IPS-11a (cell line): ENCODE measurements around the gene TMEM161A.
"Not testable (repeated sequence)": the region's sequence is repeated elsewhere in the genome, so short reads cannot be mapped to it uniquely, and the experiment has no call there.

ENCODE experiments used
- H3K4me3 ChIP-seq: one replicate; pipeline ENCODE4 v1.5.1; 2013; ENCODE audit warnings: low read depth, low read length, control low read depth

The TMEM161A gene

DNA sequence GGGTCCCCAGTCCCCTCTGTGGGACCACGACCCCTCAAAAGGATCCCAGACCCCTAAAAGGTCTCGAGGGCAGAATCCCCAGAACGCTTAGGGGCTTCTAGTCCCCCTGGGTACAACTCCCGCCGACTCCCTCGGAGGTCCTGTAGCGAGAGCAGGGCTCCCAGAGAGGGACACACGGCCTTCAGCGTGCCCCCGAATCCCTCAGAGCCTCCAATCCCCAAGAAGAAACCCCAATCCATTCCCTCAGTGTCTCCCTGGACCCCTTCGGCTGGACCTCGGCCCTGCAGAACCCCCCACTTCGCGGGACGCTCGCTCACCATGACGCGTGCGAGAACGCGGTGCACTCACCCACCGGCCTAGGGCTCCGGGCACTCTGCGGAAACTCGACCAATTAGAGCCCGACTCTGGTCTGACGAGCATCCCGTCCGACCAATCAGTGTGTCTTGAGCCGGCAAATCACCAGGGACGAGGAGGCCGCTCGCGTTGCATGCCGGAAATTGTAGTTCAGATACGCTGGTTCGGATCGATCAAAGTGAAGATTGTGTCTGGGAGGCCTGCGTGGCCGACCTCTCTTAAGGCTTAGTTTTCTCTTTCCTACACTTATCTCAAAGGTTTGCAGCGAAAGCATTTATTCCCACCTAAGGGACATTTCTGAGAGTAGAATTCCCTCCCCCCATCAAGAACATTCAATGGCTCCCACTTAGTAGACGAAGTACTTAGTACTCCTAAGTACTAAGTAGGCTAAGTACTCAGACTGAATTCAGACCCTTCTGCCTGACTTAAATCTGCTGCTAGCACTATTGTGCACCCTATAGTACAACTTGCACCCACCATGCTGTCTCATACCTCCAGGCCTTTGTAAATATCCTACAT is at the start of gene TMEM161A:
Gene TMEM161A, minus strand, starts transcription at position 370 of the 873 bp plus-strand sequence. Its CDS starts 50 bp downstream, at position 320.
- peak within 1 kb of the TSS; percentile 84 for H3K4me3 ChIP-seq

DNA sequence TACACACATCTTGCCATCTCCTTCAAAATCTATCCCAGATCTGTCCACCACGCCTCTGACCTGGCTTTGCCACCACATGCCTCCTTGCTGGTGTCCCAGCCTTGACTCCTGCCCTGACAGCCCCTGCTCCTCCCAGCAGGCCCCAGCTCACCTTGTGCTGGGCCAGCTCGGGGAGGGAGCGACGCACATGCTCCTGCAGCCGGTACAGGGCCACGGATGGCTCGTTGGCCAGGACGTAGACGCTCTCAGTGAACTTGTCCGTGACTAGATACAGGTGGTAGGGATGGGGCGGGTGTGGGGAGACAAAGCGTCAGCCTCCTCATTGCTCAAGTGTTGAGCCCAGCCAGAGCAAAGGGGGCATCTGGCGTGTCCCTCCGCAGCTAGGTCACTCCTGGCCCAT is 48.5 kb upstream of the TMEM161A start:
- no peak overlapping the region for H3K4me3 ChIP-seq

DNA sequence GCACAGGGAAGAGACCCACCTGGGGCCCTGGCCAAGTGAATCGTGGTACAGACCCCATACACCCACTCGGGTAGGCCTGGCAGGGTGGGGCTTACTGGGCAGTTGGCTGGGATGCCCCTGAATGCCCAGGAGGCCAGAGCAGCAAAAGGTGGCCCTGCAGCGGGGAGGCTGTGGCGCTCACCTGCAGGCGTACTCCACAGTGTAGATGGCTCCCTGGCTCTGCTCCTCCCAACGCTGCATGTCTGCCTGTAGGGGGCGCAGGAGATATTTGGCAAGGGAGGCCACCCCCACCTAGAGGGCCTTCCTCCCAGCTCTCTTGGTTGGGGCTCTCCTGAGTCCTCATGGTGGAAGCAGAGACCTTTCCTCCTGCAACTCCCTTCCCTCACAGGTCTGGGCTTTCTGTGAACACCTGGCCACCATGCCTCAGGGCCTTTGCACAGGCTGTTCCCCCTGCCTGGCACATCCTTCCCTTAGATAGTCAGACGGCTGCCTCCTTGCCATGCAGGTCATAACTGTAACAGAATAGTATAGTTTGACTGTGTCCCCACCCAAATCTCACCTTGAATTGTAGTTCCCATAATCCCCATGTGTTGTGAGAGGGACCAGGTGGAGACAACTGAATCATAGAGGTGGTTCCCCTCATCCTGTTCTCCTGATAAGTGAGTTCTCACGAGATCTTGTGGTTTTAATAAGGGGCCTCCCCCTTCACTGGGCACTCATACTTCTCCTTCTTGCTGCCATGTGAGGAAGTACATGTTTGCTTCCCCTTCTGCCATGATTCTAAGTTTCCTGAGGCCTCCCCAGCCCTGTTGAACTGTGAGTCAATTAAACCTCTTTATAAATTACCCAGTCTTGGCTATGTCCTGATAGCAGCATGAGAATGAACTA is 47.8 kb upstream of the TMEM161A start:
- no peak overlapping the region for H3K4me3 ChIP-seq

DNA sequence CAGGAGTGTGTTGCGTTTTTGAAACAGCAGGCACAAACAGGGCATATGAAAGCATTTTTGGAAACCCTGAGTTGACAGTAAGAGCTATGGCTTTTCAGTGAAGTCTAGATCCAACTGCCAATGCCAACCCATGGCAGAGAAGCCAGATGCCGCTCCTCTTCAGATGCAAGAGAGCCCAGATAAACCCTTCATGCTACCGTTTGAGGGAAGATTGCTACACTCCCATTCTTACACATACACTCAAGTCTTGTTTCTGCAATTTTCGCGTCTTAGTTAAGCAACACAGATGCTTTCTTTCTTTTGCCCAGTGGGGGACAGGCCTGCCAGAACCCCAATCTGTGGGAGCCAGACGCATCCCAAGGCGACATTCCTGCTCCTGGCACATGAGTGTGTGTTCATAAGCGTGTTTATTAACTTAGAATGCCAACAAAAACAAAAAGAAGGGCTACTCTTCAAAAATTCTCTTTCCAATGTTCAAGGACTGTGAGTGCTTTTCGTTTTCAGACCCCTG is 43.3 kb upstream of the TMEM161A start:
- no peak overlapping the region for H3K4me3 ChIP-seq

DNA sequence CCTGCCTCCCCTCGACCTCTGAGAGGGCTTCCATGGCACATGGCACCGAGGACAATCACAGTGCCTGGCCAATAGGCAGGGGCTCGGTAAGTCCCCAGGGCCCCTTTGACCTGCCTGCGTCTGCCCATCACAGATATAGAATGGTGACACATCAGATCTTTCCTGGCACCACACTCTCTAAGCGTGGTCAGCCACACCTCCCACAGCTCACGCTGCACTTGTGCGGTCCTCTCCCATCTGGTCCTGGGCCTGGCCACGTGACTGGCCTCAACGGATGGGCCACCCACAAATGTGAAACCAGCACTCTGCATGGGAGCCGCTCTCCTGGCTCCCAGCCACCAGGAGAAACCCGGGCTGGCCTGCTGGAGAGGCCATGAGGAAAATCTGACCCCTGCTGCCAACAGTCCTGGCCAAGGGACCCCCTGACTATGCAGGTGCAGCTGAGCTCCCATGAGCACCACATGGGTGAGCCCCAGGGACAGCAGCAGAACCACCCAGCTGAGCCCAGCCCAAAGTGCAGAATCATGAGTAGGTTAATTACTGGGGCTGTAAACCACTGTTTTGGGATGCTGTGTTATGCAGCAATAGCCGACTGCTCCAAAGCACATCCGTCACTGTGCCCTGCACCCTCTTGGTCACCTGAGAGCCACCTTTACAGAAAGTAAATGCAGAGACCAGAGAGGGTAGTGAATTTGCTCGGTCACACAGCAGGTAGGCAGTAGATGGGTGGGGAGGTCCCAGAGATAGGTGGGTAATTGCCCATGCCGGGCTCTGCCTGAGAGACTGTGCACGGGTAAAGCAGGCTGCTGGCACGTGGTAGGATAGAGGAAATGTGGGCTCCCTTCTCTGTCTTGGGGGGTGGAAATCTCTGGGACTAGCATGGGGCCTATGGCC is 41.5 kb upstream of the TMEM161A start:
- H3K4me3 ChIP-seq = no peak overlapping the region

DNA sequence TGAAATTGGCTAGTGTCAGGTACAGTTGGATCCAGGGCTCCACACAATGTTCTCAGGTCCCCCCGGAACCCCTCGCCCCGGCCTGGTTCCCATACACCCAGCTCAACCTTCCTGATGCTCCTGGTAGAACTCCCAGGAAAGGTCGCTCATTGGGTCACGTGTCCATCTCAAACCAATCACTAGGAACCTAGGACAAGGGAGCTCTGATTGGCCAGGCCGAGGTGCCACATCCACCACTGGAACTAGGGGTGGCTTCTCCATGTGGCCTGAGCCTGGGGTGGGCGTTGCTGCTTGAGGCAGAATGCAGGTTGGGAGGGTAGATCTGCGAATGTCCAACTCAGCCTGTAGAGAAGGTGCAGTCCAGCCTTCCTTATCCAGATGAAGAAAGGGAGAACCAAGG is 38.7 kb upstream of the TMEM161A start:
- H3K4me3 ChIP-seq = no peak overlapping the region

DNA sequence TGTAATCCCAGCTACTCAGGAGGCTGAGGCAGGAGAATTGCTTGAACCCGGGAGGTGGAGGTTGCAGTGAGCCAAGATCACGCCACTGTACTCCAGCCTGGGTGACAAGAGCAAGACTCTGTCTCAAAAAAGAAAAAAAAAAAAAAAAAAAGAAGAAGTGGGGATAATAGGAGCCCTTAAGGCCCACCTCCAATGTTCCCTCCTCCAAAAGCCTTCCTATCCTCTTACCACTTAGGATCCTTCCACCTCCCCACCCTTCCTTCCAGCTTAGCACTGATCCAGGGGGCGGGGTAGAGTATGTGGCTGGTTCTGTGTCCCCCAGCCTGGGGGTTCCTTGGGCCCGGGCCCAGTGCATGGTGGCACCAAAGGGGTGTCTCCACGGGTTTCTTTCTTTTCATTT is 35.0 kb upstream of the TMEM161A start:
- H3K4me3 ChIP-seq = not testable (repeated sequence)

DNA sequence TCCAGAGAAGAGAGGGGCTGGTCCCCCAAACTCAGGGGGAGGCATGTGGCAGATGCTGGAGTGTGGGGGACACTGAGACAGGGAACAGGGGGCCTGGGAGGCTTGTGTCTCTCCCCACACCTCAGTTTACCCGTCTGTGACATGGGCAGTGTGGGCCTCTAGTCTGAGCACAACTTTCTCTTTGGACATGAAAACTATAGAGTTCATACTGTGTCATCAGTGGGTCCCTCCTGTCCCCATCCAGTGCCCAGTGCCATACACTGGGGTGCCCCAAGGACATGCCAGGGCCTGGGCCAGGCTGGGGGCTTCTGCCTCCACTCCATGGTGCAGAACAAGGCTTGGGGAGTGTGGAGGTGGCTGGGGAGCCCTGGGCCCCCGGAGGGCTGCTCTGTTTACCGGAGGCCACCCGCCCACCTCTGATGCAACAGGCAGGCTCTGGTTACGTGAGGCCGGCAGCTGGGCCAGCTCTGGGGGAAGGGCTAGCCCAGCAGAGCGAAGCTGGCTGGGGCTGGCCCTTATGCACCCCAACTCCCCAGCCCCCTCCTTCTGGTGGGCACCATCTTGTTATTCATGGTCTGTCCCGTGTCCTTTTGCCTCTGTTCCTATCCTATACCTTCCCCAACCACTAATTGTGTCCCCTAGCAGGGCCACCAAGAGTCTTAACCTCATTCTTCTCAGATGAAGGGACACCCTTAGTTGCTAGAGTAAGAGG is 33.7 kb upstream of the TMEM161A start:
- no peak overlapping the region for H3K4me3 ChIP-seq

DNA sequence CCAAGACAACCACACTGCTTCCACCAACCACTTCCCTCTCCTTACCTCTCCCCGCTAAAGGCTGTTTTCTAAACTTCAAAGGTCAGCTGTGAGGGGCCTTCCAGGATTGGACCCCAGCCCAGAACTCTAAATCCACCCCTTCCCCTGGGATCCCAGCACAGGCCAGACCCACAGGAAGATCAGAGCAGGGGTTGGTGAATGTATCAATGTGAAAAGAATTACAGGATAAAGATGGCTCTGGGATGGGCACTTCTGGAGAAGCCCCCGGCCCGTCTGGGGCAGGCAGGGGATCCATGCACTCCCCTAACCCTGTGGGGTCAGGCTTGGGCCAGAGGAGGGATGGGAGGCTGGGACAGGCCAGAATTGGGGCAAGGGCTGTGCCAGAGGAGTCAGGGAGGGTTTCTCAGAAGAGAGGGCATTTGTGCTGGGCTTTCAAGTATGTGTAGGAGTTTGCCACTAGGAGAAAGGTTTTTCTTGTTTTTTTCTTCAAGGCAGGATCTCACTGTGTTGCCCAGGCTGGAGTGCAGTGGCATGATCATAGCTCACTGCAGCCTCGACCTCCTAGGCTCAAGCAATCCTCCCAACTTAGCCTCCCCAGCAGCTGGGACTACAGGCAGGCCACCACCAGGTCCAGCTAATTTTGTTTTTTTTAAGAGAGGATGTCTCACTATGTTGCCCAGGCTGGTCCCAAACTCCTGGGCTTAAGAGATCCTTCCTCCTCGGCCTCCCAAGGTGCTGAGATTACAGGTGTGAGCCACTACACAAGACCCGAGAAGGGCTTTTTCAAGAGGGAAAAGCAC is 32.8 kb upstream of the TMEM161A start:
- H3K4me3 ChIP-seq = no peak overlapping the region

DNA sequence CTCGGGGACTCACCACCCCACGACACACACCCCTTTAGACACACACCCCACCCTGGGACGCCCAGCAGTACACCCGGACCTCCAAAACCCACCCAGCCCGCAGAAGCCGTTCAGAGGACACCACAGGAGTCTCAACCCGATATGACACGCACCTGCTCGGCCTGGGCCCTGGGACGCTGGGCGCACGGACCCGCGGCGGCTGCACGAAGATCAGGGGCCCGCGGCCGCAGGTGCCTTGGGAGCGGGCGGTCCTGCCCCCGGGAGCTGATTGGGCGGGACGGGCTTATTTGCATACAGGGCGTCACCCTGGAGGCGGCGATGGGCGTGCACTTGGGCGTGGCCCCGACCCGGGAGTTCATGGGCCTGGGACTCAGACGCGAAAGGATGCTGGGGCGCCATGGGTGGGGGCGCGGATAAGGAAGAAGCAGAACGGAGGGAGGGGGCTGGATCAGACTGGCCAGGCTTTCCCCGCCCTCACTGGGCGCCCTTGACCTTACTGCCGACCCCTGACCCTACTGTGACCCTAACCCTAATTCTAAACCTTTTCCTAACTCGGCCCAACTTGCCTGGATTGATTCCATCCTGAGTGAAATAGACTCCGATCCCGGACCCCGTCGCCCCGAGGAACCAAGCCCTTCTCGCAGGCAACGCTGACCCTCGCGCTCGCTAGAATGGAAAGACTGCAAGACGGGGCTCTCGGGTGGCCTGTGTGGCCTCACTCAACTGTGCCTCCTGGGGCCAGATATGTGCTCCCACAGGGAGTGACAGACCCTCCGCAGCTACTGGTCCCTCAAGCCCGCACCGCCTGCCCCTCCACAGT is 32.0 kb upstream of the TMEM161A start, which contains the start of gene MEF2B:
Gene MEF2B, minus strand, starts transcription at position 211 of the 820 bp plus-strand sequence. CDS start 19,528 bp downstream, outside the sequence.
- peak within 1 kb of the TSS; percentile 22 for H3K4me3 ChIP-seq

DNA sequence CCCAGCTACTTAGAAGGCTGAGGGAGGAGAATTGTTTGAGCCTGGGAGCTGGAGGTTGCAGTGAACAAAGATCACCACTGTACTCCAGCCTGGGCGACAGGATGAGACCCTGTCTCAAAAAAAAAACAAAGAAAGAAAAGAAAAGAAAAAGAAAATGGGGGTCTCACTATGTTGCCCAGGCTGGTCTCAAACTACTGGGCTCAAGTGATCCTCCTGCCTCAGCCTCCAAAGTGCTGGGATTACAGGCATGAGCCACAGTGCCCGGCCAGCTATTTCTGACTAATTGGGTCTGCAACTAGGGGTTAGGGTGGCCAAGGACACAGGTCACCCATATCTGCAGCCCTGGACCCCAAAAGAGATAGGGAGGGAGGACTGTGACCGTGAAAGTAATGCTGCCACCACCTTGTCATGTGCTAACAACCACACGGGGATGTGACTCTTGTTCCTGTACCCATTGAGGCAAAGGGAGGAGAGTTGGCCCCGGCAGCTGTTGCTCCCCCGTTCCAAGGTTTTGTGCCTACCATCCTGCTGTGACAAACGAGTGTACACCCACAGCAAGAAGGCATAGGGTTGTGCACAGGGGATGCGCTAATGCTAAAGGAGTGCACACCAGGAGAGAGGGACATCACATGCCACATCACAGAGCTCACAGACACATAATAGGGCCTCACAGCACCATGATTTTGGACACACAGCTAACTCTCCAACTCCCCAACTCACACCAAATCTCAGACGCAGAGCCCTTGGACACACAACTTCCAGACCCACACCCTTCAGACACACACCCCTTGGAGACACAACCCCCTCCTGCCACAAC is 31.2 kb upstream of the TMEM161A start:
- H3K4me3 ChIP-seq = peak overlapping the region; percentile 22

DNA sequence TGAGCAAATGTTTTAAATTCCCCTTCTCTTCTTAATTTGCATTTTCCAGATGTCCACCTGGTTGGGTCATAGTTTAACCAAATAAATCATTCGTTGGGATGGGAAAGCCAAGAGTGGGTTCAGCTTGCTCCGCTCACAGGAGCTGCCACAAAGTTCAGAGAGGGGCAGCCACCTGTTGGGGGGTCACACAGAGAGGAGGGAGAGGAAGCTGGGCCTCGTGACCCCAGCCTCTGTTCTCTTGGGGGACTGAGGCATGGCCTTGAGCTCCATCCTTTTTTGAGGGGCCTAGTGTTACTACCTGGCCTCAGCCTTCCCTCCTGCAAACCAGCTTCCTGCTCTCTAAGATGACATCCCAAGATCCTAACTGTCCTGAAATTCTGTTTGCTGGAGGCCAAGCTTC is 29.3 kb upstream of the TMEM161A start:
- no peak overlapping the region for H3K4me3 ChIP-seq

DNA sequence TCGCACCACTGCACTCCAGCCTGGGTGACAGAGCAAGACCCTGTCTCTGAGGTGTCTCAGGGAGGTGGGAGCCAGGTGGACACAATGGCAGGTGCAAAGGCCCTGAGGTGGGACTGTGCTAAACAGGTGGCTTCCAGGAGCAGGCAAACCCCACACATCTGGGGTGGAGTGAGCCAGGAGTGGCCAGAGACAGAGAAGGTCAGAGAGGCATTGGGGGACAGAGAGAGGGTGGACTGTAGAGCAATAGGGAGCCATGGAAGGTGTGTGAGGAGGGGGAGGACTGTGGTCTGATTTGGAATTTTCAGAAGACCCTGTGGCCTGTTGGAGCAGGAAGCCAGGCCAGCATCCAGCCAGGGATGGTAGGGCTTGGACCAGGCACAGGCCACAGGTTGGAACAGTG is 27.1 kb upstream of the TMEM161A start:
- H3K4me3 ChIP-seq = no peak overlapping the region

DNA sequence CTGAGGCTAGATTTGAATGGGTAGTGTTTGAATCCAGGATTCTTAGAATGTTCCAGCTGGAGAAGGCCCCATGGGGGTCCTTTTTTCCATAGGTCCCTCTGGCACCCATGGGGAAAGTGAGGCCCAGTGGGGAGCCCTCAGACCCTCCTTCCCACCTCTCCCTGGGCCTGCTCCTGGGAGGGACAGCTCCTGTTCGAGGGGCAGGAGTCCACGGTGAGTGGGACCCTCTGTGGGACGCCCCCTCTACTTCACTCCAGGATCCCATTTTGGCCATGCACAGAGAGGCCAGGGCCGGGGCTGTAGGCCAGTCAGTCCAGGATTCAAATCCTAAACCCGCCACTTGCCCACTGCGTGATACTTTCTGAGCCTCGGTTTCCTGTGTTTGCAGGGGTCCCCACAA is 24.2 kb upstream of the TMEM161A start:
- H3K4me3 ChIP-seq = no peak overlapping the region

DNA sequence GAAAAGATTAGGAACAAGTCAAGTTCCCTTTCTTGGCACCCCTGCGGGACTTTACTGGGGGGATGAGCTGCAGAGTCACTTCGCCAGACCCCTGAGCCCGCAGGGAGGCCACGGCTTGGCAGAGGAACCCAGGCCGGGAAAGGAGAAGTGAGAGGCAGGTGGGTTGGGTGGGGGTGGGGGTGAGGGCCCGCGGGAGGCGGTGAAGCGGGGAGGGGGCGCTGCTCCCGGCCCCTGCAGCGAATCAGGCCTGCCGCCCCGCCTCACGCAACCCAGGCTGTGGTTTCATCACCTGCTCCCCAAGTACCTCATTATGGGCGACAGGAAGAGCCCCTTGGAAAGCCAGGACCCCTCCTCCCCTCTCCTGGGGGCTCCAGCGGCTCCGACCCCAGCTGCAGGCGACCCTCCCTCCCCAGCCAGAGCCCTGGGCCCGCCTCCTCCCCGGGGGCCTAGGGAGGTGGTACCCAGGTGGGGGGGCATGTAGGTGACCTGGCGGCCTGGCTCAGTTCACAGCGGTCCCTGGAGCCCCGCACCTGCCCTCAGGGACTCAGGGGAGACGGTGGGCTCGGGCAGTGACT is 22.3 kb upstream of the TMEM161A start:
- no peak overlapping the region for H3K4me3 ChIP-seq

DNA sequence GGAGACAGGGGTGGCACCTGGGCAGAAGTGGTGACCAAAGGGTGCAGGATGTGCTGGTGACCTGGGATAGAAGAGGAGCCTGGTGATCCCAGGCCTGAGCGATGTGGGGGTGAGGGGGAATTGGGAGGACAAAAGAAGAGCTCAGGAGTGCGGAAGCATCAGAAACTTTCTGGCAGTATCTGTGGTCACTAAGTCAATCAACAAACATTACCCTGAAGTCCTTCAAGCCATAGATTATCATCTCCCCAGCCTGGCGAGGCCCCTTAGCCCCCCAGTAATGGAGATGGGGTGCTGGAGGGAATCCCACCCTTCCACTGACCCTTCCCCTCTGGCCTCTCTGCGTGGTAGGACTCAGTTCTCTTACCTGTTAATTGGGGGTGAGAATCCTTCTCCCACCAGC is 21.3 kb upstream of the TMEM161A start:
- no peak overlapping the region for H3K4me3 ChIP-seq

DNA sequence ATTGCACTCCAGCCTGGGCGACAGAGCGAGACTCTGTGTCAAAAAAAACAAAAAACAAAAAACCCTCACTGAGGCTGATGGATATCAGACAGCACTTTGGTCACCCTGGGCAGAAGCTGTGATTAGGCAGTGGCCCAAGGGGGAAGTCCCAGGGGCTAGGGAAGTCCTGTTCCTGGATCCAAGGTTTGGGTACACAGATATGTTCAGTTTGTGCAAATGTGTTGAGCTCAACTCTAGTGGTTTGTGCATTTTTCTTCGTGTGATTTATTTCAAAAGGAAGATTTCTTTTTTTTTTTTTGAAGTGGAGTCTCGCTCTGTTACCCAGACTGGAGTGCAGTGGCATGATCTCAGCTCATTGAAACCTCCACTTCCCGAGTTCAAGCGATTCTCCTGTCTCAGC is 19.5 kb upstream of the TMEM161A start:
- H3K4me3 ChIP-seq = no peak overlapping the region
